IMR-90 (cell line): Measurements from ENCODE around the gene CCDC54. TPM values are rescaled to one million over a fixed set of nuclear protein-coding genes. Genes with fewer than 3 reads are reported as not detected.

Source experiments
- ATAC-seq: fragments of 200-7000 bp; cut with Tn5 transposase; 2 replicates; pipeline ENCODE4 v1.9.1; 2020; ENCODE audit warnings: low read depth, mild to moderate bottlenecking, moderate library complexity
- BruUV-seq: library from RNA; stranded (reverse); fragments of 400-500 nt; replicated peaks from 2 replicates; lab custom pipeline; 2021; lab: Mats Ljungman, UMichigan
- CTCF ChIA-PET: fragments of 300-600 bp; formaldehyde crosslinking; extraction: SDS; loops from one replicate; lab custom pipeline; 2021; ENCODE audit warnings: antibody characterized with exemption; lab: Yijun Ruan, JAX
- POLR2A ChIA-PET: fragments of 300-600 bp; sonication (Branson Sonifier 250); formaldehyde crosslinking; loops from one replicate; lab custom pipeline; 2022; ENCODE audit warnings: antibody characterized with exemption; ENCODE audit not compliant: unreplicated experiment; lab: Charles Lee
- DNase-seq: peaks from one replicate; pipeline ENCODE4 v3.0.0; 2013
- H2AFZ ChIP-seq: replicated peaks from 2 replicates; pipeline ENCODE3; 2013; ENCODE audit warnings: low read length, mild to moderate bottlenecking; ENCODE audit not compliant: poor library complexity
- H2AK5ac ChIP-seq: 2 replicates; pipeline ENCODE4 v1.6.1; 2013; ENCODE audit warnings: low read depth, low read length, inconsistent platforms
- H2AK9ac ChIP-seq: replicated peaks from 2 replicates; pipeline ENCODE3; 2013; ENCODE audit warnings: mild to moderate bottlenecking, low read depth, low read length, moderate library complexity; ENCODE audit not compliant: poor library complexity
- H2BK120ac ChIP-seq: 2 replicates; pipeline ENCODE4 v1.6.1; 2013; ENCODE audit warnings: low read depth, low read length, inconsistent platforms
- H2BK15ac ChIP-seq: 3 replicates; pipeline ENCODE4 v1.6.1; 2013; ENCODE audit warnings: low read depth, low read length, inconsistent platforms
- H2BK20ac ChIP-seq: 2 replicates; pipeline ENCODE4 v1.6.1; 2013; ENCODE audit warnings: low read depth, mild to moderate bottlenecking, inconsistent platforms, low read length, moderate library complexity
- H2BK5ac ChIP-seq: 2 replicates; pipeline ENCODE4 v1.6.1; 2013; ENCODE audit warnings: mild to moderate bottlenecking, low read depth, low read length, inconsistent platforms; ENCODE audit not compliant: poor library complexity, severe bottlenecking
- H3K14ac ChIP-seq: replicated peaks from 2 replicates; pipeline ENCODE4 v1.6.1; 2013; ENCODE audit warnings: low read depth, low read length, inconsistent platforms
- H3K18ac ChIP-seq: 2 replicates; pipeline ENCODE4 v1.6.1; 2013; ENCODE audit warnings: low read depth, low read length, control low read depth
- H3K23ac ChIP-seq: 2 replicates; pipeline ENCODE4 v1.6.1; 2013; ENCODE audit warnings: low read depth, low read length, inconsistent platforms
- H3K27ac ChIP-seq: 2 replicates; pipeline ENCODE4 v1.5.1; 2013; ENCODE audit warnings: mild to moderate bottlenecking, control low read depth, low read length; ENCODE audit not compliant: insufficient read depth
- H3K27me3 ChIP-seq: 2 replicates; pipeline ENCODE4 v1.6.1; 2013; ENCODE audit warnings: low read length; ENCODE audit not compliant: control insufficient read depth, insufficient read depth
- H3K36me3 ChIP-seq: 2 replicates; pipeline ENCODE4 v1.6.1; 2013; ENCODE audit warnings: low read length, mixed read lengths; ENCODE audit not compliant: control insufficient read depth, insufficient read depth
- H3K4ac ChIP-seq: 2 replicates; pipeline ENCODE4 v1.6.1; 2013; ENCODE audit warnings: low read depth, low read length, inconsistent platforms
- H3K4me1 ChIP-seq: 2 replicates; pipeline ENCODE4 v1.6.1; 2013; ENCODE audit warnings: low read length, mixed read lengths; ENCODE audit not compliant: control insufficient read depth, insufficient read depth
- H3K4me2 ChIP-seq: 2 replicates; pipeline ENCODE4 v1.6.1; 2013; ENCODE audit warnings: low read depth, mild to moderate bottlenecking, control low read depth, low read length, moderate library complexity
- H3K4me3 ChIP-seq: 2 replicates; pipeline ENCODE4 v1.5.1; 2013; ENCODE audit warnings: low read depth, mild to moderate bottlenecking, control low read depth, low read length, moderate library complexity; ENCODE audit not compliant: insufficient read depth
- H3K56ac ChIP-seq: 2 replicates; pipeline ENCODE4 v1.6.1; 2013; ENCODE audit warnings: low read length, inconsistent platforms; ENCODE audit not compliant: insufficient read depth; ENCODE audit errors: extremely low read depth
- H3K79me1 ChIP-seq, 2 experiments: 2 replicates each; pipeline ENCODE4 v1.6.1; 2013; ENCODE audit warnings: low read length in 2 of 2, inconsistent platforms in 1 of 2, low read depth in 1 of 2
- H3K9ac ChIP-seq: 2 replicates; pipeline ENCODE4 v1.6.1; 2013; ENCODE audit warnings: low read depth, low read length, control low read depth
- H3K9me1 ChIP-seq: 2 replicates; pipeline ENCODE4 v1.6.1; 2013; ENCODE audit warnings: low read length, inconsistent platforms; ENCODE audit not compliant: insufficient read depth
- H3K9me3 ChIP-seq: 2 replicates; pipeline ENCODE4 v1.6.1; 2013; ENCODE audit warnings: low read length; ENCODE audit not compliant: control insufficient read depth, insufficient read depth
- H4K20me1 ChIP-seq: 2 replicates; pipeline ENCODE4 v1.6.1; 2013; ENCODE audit warnings: low read length, inconsistent platforms; ENCODE audit not compliant: insufficient read depth
- H4K5ac ChIP-seq: 2 replicates; pipeline ENCODE4 v1.6.1; 2013; ENCODE audit warnings: mild to moderate bottlenecking, low read depth, low read length, control low read depth
- H4K8ac ChIP-seq, 2 experiments: 2 replicates each; pipeline ENCODE4 v1.6.1; 2013; ENCODE audit warnings: low read depth in 2 of 2, low read length in 2 of 2, control low read depth in 1 of 2, inconsistent platforms in 1 of 2
- H4K91ac ChIP-seq: 2 replicates; pipeline ENCODE4 v1.6.1; 2013; ENCODE audit warnings: low read depth, low read length, inconsistent platforms; ENCODE audit not compliant: insufficient read depth
- CEBPB ChIP-seq: IDR thresholded peaks from 2 replicates; pipeline ENCODE4 v1.6.1; 2012; ENCODE audit warnings: low read depth, low read length, improper control_type of control experiment
- RFX5 ChIP-seq: IDR thresholded peaks from 2 replicates; pipeline ENCODE4 v1.8.0; 2012; ENCODE audit warnings: low read depth, mild to moderate bottlenecking, low read length, moderate library complexity
- WGBS, 2 experiments: methylation state at CpG; one replicate each; pipeline versions ENCODE4 v1.1.5 to v1.1.7; 2013; ENCODE audit warnings: missing lambda C conversion rate in 2 of 2; ENCODE audit not compliant: insufficient read length in 1 of 2; ENCODE audit errors: extremely low coverage in 2 of 2; 5-methylcytosine and 5-hydroxymethylcytosine counted together
- dilution Hi-C: fragments of 300-500 bp; cut with HindIII; formaldehyde crosslinking; loops from one replicate; pipeline ENCODE4 v1.14.3; 2018; ENCODE audit warnings: low sequenced_read_pairs; ENCODE audit not compliant: unreplicated experiment
- in situ Hi-C: fragments of 300-500 bp; cut with MboI; formaldehyde crosslinking; loops from 3 replicates; pipeline ENCODE4 v1.14.3; 2019; ENCODE audit warnings: low sequenced_read_pairs, inconsistent platforms, mixed read lengths
- intact Hi-C: fragments of 100-400 bp; cut with micrococcal nuclease; formaldehyde crosslinking; loops from 2 replicates; pipeline ENCODE4 v1.10.0; 2022
- polyA plus RNA-seq, 3 experiments: library from polyadenylated mRNA; depleted of rRNA; stranded (reverse); fragments of >200 nt; gene quantifications; 2 replicates each; pipeline ENCODE4 v1.2.3, GENCODE V29; 2012; ENCODE audit warnings: low replicate concordance in 1 of 3
- total RNA-seq: library from RNA; depleted of rRNA; stranded (reverse); fragments of >200 nt; gene quantifications from 2 replicates; pipeline ENCODE4 v1.2.3, GENCODE V29; 2012

The CCDC54 gene
- total and polyA plus RNA-seq, 2 of the 4 experiments (the other 2 are of a cell fraction), result not detected

DNA sequence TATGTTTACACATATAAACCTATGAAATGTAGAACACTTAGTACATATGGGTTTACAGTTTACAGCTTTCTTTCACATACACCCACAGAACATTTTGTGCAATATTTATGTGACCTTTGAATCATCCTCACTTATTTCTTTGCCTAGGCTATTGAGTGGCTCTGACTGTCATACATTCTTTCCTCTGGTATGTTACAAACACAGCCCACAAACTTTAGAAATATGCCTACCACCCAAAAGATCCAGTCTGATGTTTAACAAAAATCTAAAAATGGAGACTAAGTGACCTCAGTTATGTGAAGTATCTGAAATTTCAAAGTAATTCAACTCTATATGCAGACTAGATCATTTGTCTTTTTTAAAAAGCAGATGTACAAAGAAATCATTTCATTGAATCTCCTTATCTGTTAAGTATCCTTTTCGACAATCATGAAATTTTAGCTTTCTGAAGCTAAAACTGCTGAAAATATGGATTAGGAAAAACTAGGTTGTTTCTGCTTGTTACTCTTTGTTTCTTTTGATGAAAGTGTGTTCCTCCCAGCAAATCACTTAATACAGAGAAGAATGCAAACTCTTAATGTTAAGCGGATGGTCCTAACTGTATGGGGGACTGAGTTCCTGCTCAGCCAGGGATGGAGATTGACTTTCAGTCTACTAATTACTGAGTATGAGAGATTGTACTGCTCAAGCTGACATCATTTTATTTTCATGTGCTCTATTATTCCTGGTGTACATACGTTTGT, 27.7 kb downstream of the CCDC54 start:
- peak overlapping the region; percentile 96; the same call in 1 of the 2 replicates for H4K5ac ChIP-seq
- peak overlapping the region; percentile 95 for H2AK5ac ChIP-seq
- H3K4me2 ChIP-seq, result peak overlapping the region; percentile 70; the same call in 1 of the 2 replicates
- peak overlapping the region; percentile 95; the same call in 1 of the 2 replicates for H3K18ac ChIP-seq
- H2AFZ ChIP-seq, result no peak overlapping the region
- peaks cover 8% of the 10 kb centered on the region for H3K9me3 ChIP-seq
- peak overlapping the region; percentile 95 for H3K56ac ChIP-seq
- in situ Hi-C loops, result no loop called here
- TF ChIP-seq CEBPB, result peak; percentile 60; the same call in 1 of the 2 replicates
- TF ChIP-seq RFX5, result no peak
- no peaks in the 10 kb centered on the region for H3K79me1 ChIP-seq
- H4K91ac ChIP-seq, result peak overlapping the region; percentile 90
- peaks cover 3% of the 10 kb centered on the region for H3K4me1 ChIP-seq
- peak overlapping the region; percentile 98 for H2BK20ac ChIP-seq
- no peaks in the 10 kb centered on the region for H3K36me3 ChIP-seq
- peak overlapping the region; percentile 96 for H2BK120ac ChIP-seq
- DNase-seq, result peak; percentile 65
- no peak overlapping the region for H3K4me3 ChIP-seq
- no TSS peak for BruUV-seq
- ChIA-PET POLR2A (no interaction called here), CTCF (interaction anchor here (1.0 to 1.2 kb wide), 3 partner anchors 11 to 24 kb away, joined by 3 to 4 read pairs (median 4); no protein-coding TSS in a partner anchor)
- peak overlapping the region; percentile 82; the same call in 1 of the 2 replicates for H3K14ac ChIP-seq
- H3K9ac ChIP-seq, result peak overlapping the region; percentile 55; the same call in 1 of the 2 replicates
- dilution Hi-C loops, result no loop called here
- H3K4ac ChIP-seq, result peak overlapping the region; percentile 88
- ATAC-seq, result peak; percentile 98
- WGBS, 2 experiments, result no CpG with 5 or more reads among the region's 3 CpGs
- peak overlapping the region; percentile 45; the same call in 2 of the 3 replicates for H2BK15ac ChIP-seq
- H4K20me1 ChIP-seq, result no peaks in the 10 kb centered on the region
- intact Hi-C loops, result no loop called here
- peak overlapping the region; percentile 48; the same call in 1 of the 2 replicates for H3K27ac ChIP-seq
- peak overlapping the region; percentile 95 for H2BK5ac ChIP-seq
- no peaks in the 10 kb centered on the region for H3K9me1 ChIP-seq
- no peak overlapping the region for H2AK9ac ChIP-seq
- H4K8ac ChIP-seq, result peak overlapping the region; percentile 44 to 81
- H3K27me3 ChIP-seq, result no peaks in the 10 kb centered on the region
- peak overlapping the region; percentile 77; the same call in 1 of the 2 replicates for H3K23ac ChIP-seq
